Gastroesophageal sphincter (tissue), 3 donors: ENCODE results near the gene AP3B2.

Experiments used
- CTCF ChIP-seq, 4 experiments: fragments of 200-600 bp in 2 of 4; fragments of 450-650 bp in 2 of 4; sonication (generic) in 1 of 4; IDR thresholded peaks; one replicate each; pipeline ENCODE4 v1.5.1; 2017 to 2019; ENCODE audit warnings: antibody characterized with exemption in 4 of 4, mild to moderate bottlenecking in 2 of 4, moderate library complexity in 2 of 4
- EP300 ChIP-seq: sonication (generic); formaldehyde crosslinking; IDR thresholded peaks from one replicate; pipeline ENCODE4 v1.6.1; 2017; ENCODE audit warnings: antibody characterized with exemption, mild to moderate bottlenecking
- POLR2A ChIP-seq, 2 donors: fragments of 450-650 bp; IDR thresholded peaks; one replicate each; pipeline ENCODE4 v1.6.1; 2017; ENCODE audit warnings: antibody characterized with exemption in 2 of 2, mild to moderate bottlenecking in 2 of 2, moderate library complexity in 1 of 2
- POLR2AphosphoS5 ChIP-seq: sonication (generic); formaldehyde crosslinking; IDR thresholded peaks from one replicate; pipeline ENCODE4 v1.6.1; 2017; ENCODE audit warnings: antibody characterized with exemption

- TF ChIP-seq CTCF (IDR thresholded peaks at IDR 0.05) = no peak
- no peak for TF ChIP-seq POLR2AphosphoS5
- TF ChIP-seq POLR2A (IDR thresholded peaks at IDR 0.05) = no peak
- TF ChIP-seq EP300 = no peak
Measured at GRCh38 chr15:82649226-82649999, 60.3 kb downstream of the AP3B2 start.
